NCI-H146 treated with DMSO at 0.1 percent for 48 hours (cell line): Measurements from ENCODE around the gene IL17A.

Experiments
- DNase-seq: peaks from one replicate; lab custom pipeline; 2025; ENCODE audit not compliant: unreplicated experiment; lab: John Stamatoyannopoulos, UW

The IL17A gene

GRCh38 chr6:52186075-52186474 is at the start of gene IL17A:
Gene IL17A (plus strand): TSS chr6:52186375. CDS start chr6:52186432, 57 bp downstream.
- DNase-seq, result no peak

GRCh38 chr6:52136934-52137467 is 49.2 kb upstream of the IL17A start:
- DNase-seq, result no peak

GRCh38 chr6:52138284-52138683 is 47.9 kb upstream of the IL17A start:
- no peak for DNase-seq

- DNase-seq, result no peak
These were observed 46.0 kb upstream of the IL17A start for GRCh38 chr6:52139985-52140680.

- DNase-seq, result no peak
These were observed 44.6 kb upstream of the IL17A start for GRCh38 chr6:52141596-52141995.

- no peak for DNase-seq
These were observed 43.6 kb upstream of the IL17A start for GRCh38 chr6:52142556-52142955.

GRCh38 chr6:52143551-52143950 is 42.6 kb upstream of the IL17A start:
- DNase-seq, result no peak

- no peak for DNase-seq
These were observed 41.7 kb upstream of the IL17A start for GRCh38 chr6:52144196-52145076.

- DNase-seq, result no peak
These were observed 39.2 kb upstream of the IL17A start for GRCh38 chr6:52146851-52147445.

GRCh38 chr6:52149076-52149475 is 37.1 kb upstream of the IL17A start:
- no peak for DNase-seq

GRCh38 chr6:52149949-52150348 is 36.2 kb upstream of the IL17A start:
- no peak for DNase-seq

GRCh38 chr6:52152070-52152423 is 34.1 kb upstream of the IL17A start:
- DNase-seq, result no peak

GRCh38 chr6:52152711-52153160 is 33.4 kb upstream of the IL17A start:
- DNase-seq, result no peak

- no peak for DNase-seq
These were observed 31.8 kb upstream of the IL17A start for GRCh38 chr6:52154381-52154780.

GRCh38 chr6:52155791-52156576 is 30.2 kb upstream of the IL17A start:
- no peak for DNase-seq

- DNase-seq, result no peak
These were observed 28.8 kb upstream of the IL17A start for GRCh38 chr6:52157301-52157941.

GRCh38 chr6:52160472-52161104 is 25.6 kb upstream of the IL17A start:
- DNase-seq, result no peak

- DNase-seq, result no peak
These were observed 24.3 kb upstream of the IL17A start for GRCh38 chr6:52161689-52162438.
